Fibroblast of skin of abdomen (primary cell): Measurements from ENCODE around the gene CDK3.

ENCODE experiments used
- DNase-seq: peaks from one replicate; pipeline ENCODE4 v3.0.0-alpha.2; 2013

Gene CDK3

DNA sequence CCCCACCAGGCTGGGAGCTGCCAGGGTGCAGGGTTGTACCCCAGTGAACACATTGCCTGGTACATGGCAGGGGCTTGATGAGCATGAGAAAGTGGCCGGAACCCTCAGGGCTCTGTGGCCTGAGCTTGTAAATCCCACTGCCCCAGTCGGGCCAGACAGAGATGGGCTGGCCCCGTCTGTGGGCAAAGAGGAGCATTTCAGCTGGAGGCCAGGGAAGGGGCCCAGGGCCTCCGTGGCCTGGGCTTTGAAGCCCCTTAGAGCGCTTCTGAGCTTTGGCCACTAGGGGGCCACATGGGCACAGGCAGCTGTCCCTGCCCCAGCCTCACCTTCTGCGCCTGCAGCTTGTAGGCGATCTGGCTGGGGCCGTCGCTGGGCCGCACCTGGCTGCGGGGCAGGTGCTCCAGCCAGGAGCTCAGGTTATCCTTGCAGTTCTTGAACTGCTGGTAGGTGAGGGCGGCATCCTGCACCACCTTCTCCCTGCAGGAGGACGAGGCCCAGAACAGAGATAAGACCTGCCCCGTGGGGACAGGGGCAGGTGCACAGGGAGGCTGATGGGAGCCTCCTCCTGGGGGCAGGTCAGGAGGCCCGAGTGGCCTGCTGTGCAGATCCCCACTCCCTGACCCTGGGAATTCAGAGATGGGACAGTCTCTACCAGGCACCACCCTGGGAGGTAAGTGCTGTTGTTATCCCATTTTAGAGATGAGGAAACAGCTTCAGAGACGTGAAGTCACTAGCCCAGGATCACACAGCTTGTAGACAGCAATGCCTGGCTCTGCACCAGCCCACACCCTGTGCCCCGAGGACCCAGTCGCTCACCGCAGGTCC is 13.7 kb downstream of the CDK3 start:
- DNase-seq: peak; percentile 60

GRCh38 chr17:76014925-76015261 is 14.2 kb downstream of the CDK3 start:
- no peak for DNase-seq

DNA sequence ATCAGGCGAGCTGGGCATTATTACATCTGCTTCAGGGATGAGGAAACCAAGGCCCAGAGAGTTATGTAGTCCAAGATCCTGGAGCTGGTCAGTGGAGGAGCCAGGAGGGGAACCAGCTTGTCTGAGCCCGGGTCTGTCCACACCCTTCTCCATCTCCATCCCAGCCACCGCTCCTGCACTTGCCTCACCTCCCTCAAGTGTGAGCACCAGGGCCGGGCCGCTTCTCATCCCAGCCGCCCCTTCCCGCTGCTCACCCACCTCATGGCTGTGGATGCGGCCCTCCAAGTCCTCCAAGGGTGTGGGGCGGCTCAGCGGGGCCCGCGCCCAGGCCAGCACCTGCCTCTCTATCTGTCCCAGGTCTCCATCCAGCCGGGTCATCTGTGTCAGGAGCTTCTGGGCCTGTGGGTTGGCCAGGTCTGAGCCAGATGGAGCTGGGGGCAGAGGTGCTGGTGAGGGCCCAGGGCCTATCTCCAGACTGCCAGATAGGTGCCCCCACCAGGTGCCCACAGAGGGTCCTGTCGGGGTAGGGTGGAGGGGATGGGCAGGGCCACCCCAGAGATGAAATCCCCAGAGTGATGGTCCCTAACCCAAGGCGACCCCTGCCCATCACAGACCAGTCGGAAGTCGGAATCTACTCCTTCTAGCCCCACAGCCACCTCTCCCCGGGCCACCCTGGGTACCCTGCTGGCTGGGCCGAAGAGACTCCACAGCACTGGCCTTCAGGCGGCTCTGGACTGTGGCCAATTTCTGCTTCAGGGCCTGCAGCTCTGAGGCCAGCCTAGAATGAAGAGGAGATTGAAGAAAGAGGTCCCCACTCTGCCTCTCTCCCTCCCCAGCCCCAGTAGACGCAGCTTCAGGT is 17.1 kb downstream of the CDK3 start:
- DNase-seq: no peak

DNA sequence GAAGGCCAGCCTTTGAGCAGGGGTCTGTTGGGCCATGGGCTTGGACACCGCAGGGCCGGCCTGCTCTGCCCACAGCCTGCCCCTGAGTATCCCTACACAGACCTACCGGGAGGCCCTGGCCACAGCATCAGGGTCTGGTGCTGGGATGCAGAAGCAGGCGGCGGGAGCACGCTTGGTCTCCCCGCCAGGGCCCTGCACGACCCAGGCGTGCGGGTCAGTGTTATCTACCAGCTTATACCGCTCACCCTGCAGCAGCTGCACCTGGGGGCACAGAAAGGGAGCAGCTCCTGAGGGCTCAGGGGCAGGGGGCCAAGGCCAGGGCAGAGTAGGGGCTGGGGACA is 17.7 kb downstream of the CDK3 start:
- DNase-seq: no peak

DNA sequence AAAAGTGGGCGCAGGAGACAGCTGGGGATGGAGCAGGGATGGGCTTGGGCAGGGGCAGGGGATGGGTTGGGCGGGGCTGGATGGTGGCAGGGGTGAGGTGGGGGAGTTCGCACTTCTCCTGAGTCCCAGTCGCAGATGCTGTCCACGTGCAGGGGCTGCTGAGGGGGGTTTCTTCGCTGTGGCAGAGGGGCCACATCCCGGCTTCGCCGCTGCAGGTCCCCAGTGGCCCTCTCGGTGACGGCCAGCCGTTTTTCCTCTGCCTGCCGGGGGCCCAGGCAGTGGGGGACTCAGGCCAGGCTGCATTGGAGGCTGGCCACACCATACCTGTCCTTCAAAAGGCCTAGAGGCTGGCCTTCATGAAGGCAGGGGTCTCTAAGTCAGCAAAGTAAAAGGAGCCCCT is 18.1 kb downstream of the CDK3 start:
- no peak for DNase-seq

- no peak for DNase-seq
These were observed 19.3 kb downstream of the CDK3 start for GRCh38 chr17:76019833-76020467.

DNA sequence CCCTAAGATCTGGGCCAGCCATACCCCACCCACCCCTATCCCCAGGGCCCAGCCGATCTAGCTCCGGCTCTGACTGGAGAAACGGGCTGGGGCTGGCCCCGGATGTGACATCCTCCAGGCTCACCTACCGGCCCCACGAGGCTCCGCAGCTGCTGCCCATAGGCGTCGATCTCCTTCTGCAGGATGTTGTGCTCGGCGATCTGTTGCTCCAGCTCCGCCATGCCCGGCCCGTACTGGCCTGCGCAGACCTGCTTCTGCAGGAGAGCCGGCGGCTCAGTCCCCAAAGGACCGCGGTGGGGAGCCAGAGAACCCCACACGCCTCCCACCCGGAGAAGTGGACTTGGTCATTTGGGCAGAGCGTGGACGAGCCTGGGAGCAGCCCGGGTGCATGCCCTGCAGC is 21.6 kb downstream of the CDK3 start:
- no peak for DNase-seq

DNA sequence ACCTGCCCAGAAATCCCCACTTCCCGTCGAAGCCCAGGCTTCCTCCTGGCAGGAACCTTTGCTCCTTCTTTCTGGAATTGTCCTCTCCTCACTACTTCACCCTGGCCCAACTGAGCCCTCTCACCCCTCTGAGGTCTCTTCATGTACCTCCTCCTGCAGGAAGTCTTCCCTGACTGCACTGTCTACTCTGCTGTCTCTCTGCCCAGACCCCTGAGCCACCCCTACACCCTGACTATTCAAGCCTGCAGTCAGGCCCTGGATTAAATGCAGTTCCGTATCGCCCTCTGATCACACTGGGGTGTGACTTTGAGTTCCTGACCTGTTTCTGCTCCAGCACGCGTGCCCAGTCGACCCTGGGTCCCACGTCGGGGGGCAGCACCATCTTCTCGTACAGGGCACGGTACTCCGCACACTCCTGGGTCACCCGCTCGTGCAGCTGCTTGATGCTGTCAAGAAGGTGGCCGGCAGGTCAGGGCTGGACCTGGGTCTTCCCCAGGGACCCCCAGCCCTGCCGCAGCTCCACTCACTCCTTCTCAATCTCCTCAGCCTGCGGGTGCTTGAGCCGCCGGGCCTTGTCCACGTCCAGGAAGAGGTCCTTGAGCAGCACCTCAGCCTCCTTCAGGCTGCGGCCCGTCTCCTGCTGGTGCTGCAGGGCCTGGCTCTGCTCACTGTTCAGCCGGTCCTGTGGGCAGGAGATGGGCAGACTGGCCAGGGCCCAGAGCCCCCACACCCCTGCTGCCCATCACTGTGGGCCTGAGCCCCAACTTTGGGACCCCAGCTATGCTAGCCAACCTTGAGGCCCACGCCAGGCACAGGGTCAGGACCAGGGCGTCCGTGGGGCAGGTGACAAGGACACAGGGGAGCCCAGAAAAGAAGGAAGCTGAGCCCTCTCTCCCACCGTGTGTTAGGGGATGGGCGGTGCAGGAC is 22.6 kb downstream of the CDK3 start:
- DNase-seq: no peak

DNA sequence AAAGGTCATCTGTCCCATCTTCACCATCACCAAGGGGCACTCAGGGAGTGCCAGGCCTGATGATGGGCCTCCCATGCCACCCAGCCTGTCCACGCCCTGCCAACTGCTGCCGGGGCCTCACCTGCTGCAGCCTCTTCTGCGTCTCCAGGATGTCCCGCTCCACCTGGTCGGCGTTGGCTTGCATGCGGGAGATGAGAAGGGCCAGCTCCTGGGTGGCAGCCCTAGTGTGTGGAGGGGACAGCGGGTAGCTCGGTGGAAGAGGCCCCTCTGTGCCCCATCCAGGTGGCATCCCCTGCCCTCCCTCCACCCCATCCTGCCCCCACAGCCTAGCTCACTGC is 23.2 kb downstream of the CDK3 start:
- no peak for DNase-seq

DNA sequence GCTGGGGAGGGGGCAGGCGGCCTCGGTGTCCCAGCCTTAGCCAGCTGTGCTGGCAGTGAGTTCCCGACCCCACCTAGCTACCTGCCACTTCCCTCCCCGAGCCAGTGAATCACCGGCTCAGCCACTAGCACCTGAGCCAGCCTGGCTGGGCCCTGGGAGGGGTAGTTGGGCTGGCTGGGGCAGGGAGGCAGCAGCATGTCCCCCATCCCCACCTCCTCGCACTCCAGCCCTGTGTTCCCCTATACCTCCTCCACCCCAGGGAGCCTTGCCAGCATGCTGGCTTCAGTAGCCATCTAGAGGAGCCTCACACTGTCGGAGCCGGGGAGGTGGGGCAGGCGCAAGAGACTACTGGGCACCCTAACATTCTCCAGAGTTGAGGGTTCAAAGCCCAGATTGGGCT is 23.7 kb downstream of the CDK3 start:
- no peak for DNase-seq

DNA sequence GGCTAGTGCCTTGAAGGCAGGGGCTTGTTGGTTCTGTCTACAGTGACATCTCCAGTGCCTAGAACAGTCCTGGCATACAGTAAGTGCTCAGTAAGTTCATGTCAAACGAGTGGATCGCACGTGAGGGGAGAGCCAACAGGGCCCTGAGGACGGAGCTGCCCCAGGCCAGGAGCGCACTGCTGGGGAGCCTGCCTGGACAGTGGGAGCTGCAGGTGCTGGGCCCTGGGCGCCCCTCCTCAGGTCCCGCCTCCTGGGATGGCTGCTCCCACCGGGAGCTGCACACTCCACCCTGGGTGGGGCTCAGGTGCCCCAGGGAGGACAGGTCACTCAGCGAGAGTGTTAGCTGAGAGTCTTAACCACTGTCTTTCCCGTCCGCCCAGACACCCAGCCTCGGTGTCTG is 24.6 kb downstream of the CDK3 start:
- DNase-seq: no peak

- no peak for DNase-seq
These were observed 26.1 kb downstream of the CDK3 start for GRCh38 chr17:76026714-76027158.

- no peak for DNase-seq
These were observed 26.6 kb downstream of the CDK3 start, which contains the start of gene EVPL for GRCh38 chr17:76027159-76027839. EVPL (minus strand) TSS chr17:76027306; CDS start chr17:76027198, 108 bp downstream.

- DNase-seq: no peak
These were observed 31.6 kb downstream of the CDK3 start for GRCh38 chr17:76032073-76032779.

- DNase-seq: no peak
These were observed 32.1 kb downstream of the CDK3 start for GRCh38 chr17:76032780-76033108.

DNA sequence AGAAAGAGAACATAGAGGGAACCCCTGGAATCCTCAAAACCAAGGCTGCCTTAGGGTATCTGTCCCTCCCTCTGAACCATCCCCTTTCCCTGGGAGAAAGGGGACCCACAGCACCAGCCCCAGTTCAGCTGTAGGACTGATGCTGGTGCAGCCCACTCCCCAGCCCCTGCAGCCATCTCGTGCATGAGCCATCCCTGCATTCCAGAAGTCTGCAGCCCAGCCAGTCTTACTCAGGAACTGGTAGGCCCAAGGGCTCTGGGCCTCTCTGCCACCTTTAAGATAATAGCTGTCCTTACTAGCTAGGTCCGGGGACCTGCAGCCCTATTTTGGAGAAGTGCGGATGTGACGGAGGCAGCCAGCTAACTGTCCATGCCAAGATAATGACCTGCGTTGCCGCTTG is 32.5 kb downstream of the CDK3 start:
- no peak for DNase-seq

DNA sequence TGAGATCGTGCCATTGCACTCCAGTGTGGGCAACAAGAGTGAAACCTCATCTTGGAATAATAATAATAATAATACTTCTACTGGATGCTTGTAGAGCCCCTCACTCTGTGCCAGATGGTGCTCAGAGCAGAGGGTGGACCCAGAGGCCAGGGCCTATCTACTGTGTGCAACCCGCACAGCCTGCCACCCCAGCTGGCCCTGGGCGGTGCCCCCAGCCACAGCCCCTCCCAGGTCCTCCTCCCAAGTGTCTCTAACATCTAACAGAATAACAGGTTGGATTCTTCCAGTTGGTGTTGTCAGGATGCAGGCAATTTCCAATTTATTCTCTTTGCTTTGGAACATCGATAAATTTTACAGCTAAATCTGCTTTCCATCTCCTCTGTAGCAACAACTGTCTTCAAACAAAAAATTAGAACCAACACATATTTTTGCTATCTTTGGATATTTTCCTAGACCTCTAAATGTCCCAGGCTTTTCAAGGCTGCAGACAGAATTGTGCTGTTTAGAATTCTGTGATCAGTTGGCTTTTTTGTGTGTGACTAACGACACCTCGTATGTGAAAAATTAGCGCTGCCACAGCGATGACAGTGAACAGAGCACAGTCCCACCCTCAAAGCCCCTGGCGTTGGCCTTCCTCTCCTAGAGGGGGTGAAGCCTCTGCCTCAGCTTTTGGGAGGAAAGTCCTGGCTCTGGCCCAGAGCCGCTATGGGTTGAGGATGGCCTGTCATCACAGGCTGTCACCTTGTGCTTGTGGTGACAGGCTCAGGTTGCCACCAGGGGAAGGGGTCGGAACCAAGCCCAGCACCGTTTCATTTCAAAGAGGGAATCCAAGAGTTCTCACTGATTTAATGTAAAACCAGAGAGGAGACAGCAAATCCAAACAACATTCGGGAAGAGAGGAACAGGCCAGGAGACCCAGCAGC is 34.0 kb downstream of the CDK3 start:
- no peak for DNase-seq

GRCh38 chr17:76036497-76037261 is 36.0 kb downstream of the CDK3 start:
- no peak for DNase-seq

- no peak for DNase-seq
These were observed 37.4 kb downstream of the CDK3 start for GRCh38 chr17:76038050-76038449.
